Anterior cingulate cortex (tissue), 58 donors: ENCODE data around the gene FGD4.

ENCODE experiments used
- DNase-seq, 58 donors: peaks; one replicate each; lab custom pipeline; 2025; lab: John Stamatoyannopoulos, UW

FGD4 gene

GRCh38 chr12:32454075-32454474 is 54.7 kb downstream of the FGD4 start:
- no peak for DNase-seq

GRCh38 chr12:32454866-32455265 is 55.5 kb downstream of the FGD4 start:
- DNase-seq = no peak

GRCh38 chr12:32455607-32456071 is 56.3 kb downstream of the FGD4 start:
- peak in 2 of 58 donors; percentile 16 to 66 for DNase-seq

GRCh38 chr12:32457251-32458025 is 58.1 kb downstream of the FGD4 start:
- DNase-seq = peak in 1 of 58 donors; percentile 3

GRCh38 chr12:32460638-32461037 is 61.3 kb downstream of the FGD4 start:
- no peak for DNase-seq

- DNase-seq = no peak
Measured at GRCh38 chr12:32462908-32463307, 63.5 kb downstream of the FGD4 start.

- no peak for DNase-seq
Measured at GRCh38 chr12:32466187-32466586, 66.8 kb downstream of the FGD4 start.

GRCh38 chr12:32466986-32467711 is 67.8 kb downstream of the FGD4 start:
- no peak for DNase-seq

- no peak for DNase-seq
Measured at GRCh38 chr12:32467959-32468863, 68.9 kb downstream of the FGD4 start.

- no peak for DNase-seq
Measured at GRCh38 chr12:32470936-32471470, 71.6 kb downstream of the FGD4 start.

- DNase-seq = no peak
Measured at GRCh38 chr12:32471591-32472001, 72.2 kb downstream of the FGD4 start.

- DNase-seq = no peak
Measured at GRCh38 chr12:32475724-32476123, 76.4 kb downstream of the FGD4 start.

- DNase-seq = no peak
Measured at GRCh38 chr12:32476446-32476845, 77.1 kb downstream of the FGD4 start.

- DNase-seq = no peak
Measured at GRCh38 chr12:32477714-32478113, 78.4 kb downstream of the FGD4 start.

- DNase-seq = no peak
Measured at GRCh38 chr12:32478166-32478565, 78.8 kb downstream of the FGD4 start.

- no peak for DNase-seq
Measured at GRCh38 chr12:32478858-32479725, 79.7 kb downstream of the FGD4 start.

- DNase-seq = no peak
Measured at GRCh38 chr12:32482226-32482625, 82.9 kb downstream of the FGD4 start.

GRCh38 chr12:32483499-32483898 is 84.1 kb downstream of the FGD4 start:
- DNase-seq = peak in 3 of 58 donors; percentile 6 to 44 (median 13)

GRCh38 chr12:32483993-32484392 is 84.6 kb downstream of the FGD4 start:
- DNase-seq = no peak
